NCI-H82 treated with DMSO at 0.1 percent for 48 hours (cell line): ENCODE measurements around the gene MYO19.
"Not testable (repeated sequence)": the region's sequence is repeated elsewhere in the genome, so short reads cannot be mapped to it uniquely, and the experiment has no call there.

Source experiments
- DNase-seq: peaks from one replicate; lab custom pipeline; 2025; ENCODE audit not compliant: unreplicated experiment; lab: John Stamatoyannopoulos, UW

The MYO19 gene

GRCh38 chr17:36503456-36504155, 31.1 kb downstream of the MYO19 start:
- DNase-seq: no peak

- DNase-seq: no peak
Measured at GRCh38 chr17:36501963-36502362, 32.7 kb downstream of the MYO19 start.

GRCh38 chr17:36501351-36501750, 33.3 kb downstream of the MYO19 start:
- DNase-seq: no peak

GRCh38 chr17:36500745-36501225, 33.9 kb downstream of the MYO19 start:
- no peak for DNase-seq

- DNase-seq: no peak
Measured at GRCh38 chr17:36498560-36499300, 35.9 kb downstream of the MYO19 start.

GRCh38 chr17:36498155-36498554, 36.5 kb downstream of the MYO19 start:
- DNase-seq: no peak

- DNase-seq: peak; percentile 6
Measured at GRCh38 chr17:36496018-36496789, 38.5 kb downstream of the MYO19 start.

- DNase-seq: no peak
Measured at GRCh38 chr17:36495076-36495578, 39.5 kb downstream of the MYO19 start.

GRCh38 chr17:36494674-36495073, 40.0 kb downstream of the MYO19 start:
- DNase-seq: no peak

- no peak for DNase-seq
Measured at GRCh38 chr17:36493956-36494355, 40.7 kb downstream of the MYO19 start.

GRCh38 chr17:36486204-36487194, 48.2 kb downstream of the MYO19 start, which contains the start of gene ZNHIT3:
Gene ZNHIT3 (plus strand): TSS chr17:36486681. CDS start chr17:36486700, 19 bp downstream.
- peak; percentile 92 for DNase-seq

- DNase-seq: no peak
Measured at GRCh38 chr17:36485805-36486203, 48.9 kb downstream of the MYO19 start.

GRCh38 chr17:36485027-36485426, 49.6 kb downstream of the MYO19 start:
- no peak for DNase-seq

GRCh38 chr17:36484021-36484420, 50.6 kb downstream of the MYO19 start:
- not testable (repeated sequence) for DNase-seq

- peak; percentile 19 for DNase-seq
Measured at GRCh38 chr17:36482611-36483504, 51.8 kb downstream of the MYO19 start.

- DNase-seq: no peak
Measured at GRCh38 chr17:36481829-36482228, 52.8 kb downstream of the MYO19 start.

GRCh38 chr17:36475346-36475970, 59.2 kb downstream of the MYO19 start:
- DNase-seq: no peak

GRCh38 chr17:36474571-36474970, 60.1 kb downstream of the MYO19 start:
- no peak for DNase-seq

GRCh38 chr17:36470499-36470898, 64.2 kb downstream of the MYO19 start:
- DNase-seq: no peak
